HG03064 (cell line): ENCODE results near the gene SAMD3.
"Not testable (repeated sequence)": the region's sequence is repeated elsewhere in the genome, so short reads cannot be mapped to it uniquely, and the experiment has no call there.

Experiments
- ATAC-seq: cut with Tn5 transposase; IDR thresholded peaks from one replicate; pipeline ENCODE4 v1.9.1; 2021; ENCODE audit warnings: low read depth; ENCODE audit not compliant: unreplicated experiment

SAMD3 gene

GRCh38 chr6:130222775-130223174 is at the start of gene SAMD3:
Gene SAMD3, minus strand, starts transcription at chr6:130222951. Its CDS starts 7,678 bp downstream, at chr6:130215273.
- no peak for ATAC-seq

- peak; percentile 91 for ATAC-seq
Observed at GRCh38 chr6:130269969-130270635, 47.4 kb upstream of the SAMD3 start.

GRCh38 chr6:130265553-130265952 is 42.8 kb upstream of the SAMD3 start:
- ATAC-seq = not testable (repeated sequence)

- no peak for ATAC-seq
Observed at GRCh38 chr6:130262008-130262407, 39.3 kb upstream of the SAMD3 start.

GRCh38 chr6:130261558-130261957 is 38.8 kb upstream of the SAMD3 start:
- not testable (repeated sequence) for ATAC-seq

GRCh38 chr6:130260614-130261241 is 38.0 kb upstream of the SAMD3 start:
- ATAC-seq = peak; percentile 28

- peak; percentile 57 for ATAC-seq
Observed at GRCh38 chr6:130260050-130260462, 37.3 kb upstream of the SAMD3 start.

- ATAC-seq = peak; percentile 34
Observed at GRCh38 chr6:130259557-130259956, 36.8 kb upstream of the SAMD3 start.

- no peak for ATAC-seq
Observed at GRCh38 chr6:130259140-130259539, 36.4 kb upstream of the SAMD3 start.

- no peak for ATAC-seq
Observed at GRCh38 chr6:130252527-130253237, 29.9 kb upstream of the SAMD3 start.

GRCh38 chr6:130245267-130245666 is 22.5 kb upstream of the SAMD3 start:
- ATAC-seq = no peak

GRCh38 chr6:130244728-130245127 is 22.0 kb upstream of the SAMD3 start:
- ATAC-seq = no peak

- no peak for ATAC-seq
Observed at GRCh38 chr6:130240232-130240631, 17.5 kb upstream of the SAMD3 start.

GRCh38 chr6:130239755-130240154 is 17.0 kb upstream of the SAMD3 start:
- ATAC-seq = no peak

GRCh38 chr6:130233330-130233729 is 10.6 kb upstream of the SAMD3 start:
- ATAC-seq = no peak

GRCh38 chr6:130230531-130230930 is 7.8 kb upstream of the SAMD3 start:
- ATAC-seq = not testable (repeated sequence)

GRCh38 chr6:130229645-130230044 is 6.9 kb upstream of the SAMD3 start:
- no peak for ATAC-seq

GRCh38 chr6:130223508-130223907 is 757 bp upstream of the SAMD3 start:
- ATAC-seq = peak; percentile 95

- ATAC-seq = no peak
Observed at GRCh38 chr6:130218134-130218533, 4.6 kb downstream of the SAMD3 start.

- no peak for ATAC-seq
Observed at GRCh38 chr6:130216620-130217019, 6.1 kb downstream of the SAMD3 start.

- no peak for ATAC-seq
Observed at GRCh38 chr6:130215526-130215925, 7.2 kb downstream of the SAMD3 start.
